ENCODE data around the gene OR14C36. TPM values are rescaled to one million over a fixed set of nuclear protein-coding genes. Genes with fewer than 3 reads are reported as not detected.
"Not testable (repeated sequence)": the region's sequence is repeated elsewhere in the genome, so short reads cannot be mapped to it uniquely, and the experiment has no call there.

Gene OR14C36
- total RNA-seq: not detected

GRCh38 chr1:248348475-248348874 lies at the start of gene OR14C36:
OR14C36 (plus strand) TSS chr1:248348775; CDS start chr1:248348775, 0 bp downstream.
- H3K27ac ChIP-seq: no peak within 1 kb of the TSS
- H3K36me3 ChIP-seq: no peaks in the 10 kb centered on the region
- H3K4me1 ChIP-seq (ENCODE audit: control insufficient read depth in 1 of 2, low read depth in 2 of 2): no peaks in the 10 kb centered on the region
- TF ChIP-seq CTCF (IDR thresholded peaks at IDR 0.05): no peak
- H3K9me3 ChIP-seq: no peaks in the 10 kb centered on the region
- no peak within 1 kb of the TSS for H3K4me3 ChIP-seq
- ATAC-seq (ENCODE audit: insufficient number of reproducible peaks, low FRiP score, low read depth) (no peak), DNase-seq (ENCODE audit: low spot score) (no peak)
- H3K27me3 ChIP-seq (replicated peaks; ENCODE audit: insufficient read depth): no peaks in the 10 kb centered on the region

- DNase-seq (ENCODE audit: low spot score) (no peak), ATAC-seq (ENCODE audit: insufficient number of reproducible peaks, low FRiP score, low read depth) (no peak)
- H3K27ac ChIP-seq: no peak within 1 kb of the TSS
- no peak for TF ChIP-seq CTCF (IDR thresholded peaks at IDR 0.05)
- no peaks in the 10 kb centered on the region for H3K36me3 ChIP-seq
- H3K4me1 ChIP-seq (ENCODE audit: control insufficient read depth in 1 of 2, low read depth in 2 of 2): no peaks in the 10 kb centered on the region
- no peaks in the 10 kb centered on the region for H3K27me3 ChIP-seq (replicated peaks; ENCODE audit: insufficient read depth)
- H3K9me3 ChIP-seq: no peaks in the 10 kb centered on the region
- H3K4me3 ChIP-seq: no peak within 1 kb of the TSS
These were observed 45.3 kb upstream of the OR14C36 start, which contains the start of gene OR2T12 for GRCh38 chr1:248303324-248303723. OR2T12 (minus strand) TSS chr1:248303424; CDS start chr1:248295578, 7,846 bp downstream.

- H3K4me3 ChIP-seq; H3K27ac ChIP-seq; H3K27me3 ChIP-seq (replicated peaks; ENCODE audit: insufficient read depth); DNase-seq (ENCODE audit: low spot score); H3K4me1 ChIP-seq (ENCODE audit: control insufficient read depth in 1 of 2, low read depth in 2 of 2); H3K9me3 ChIP-seq; H3K36me3 ChIP-seq; ATAC-seq (ENCODE audit: insufficient number of reproducible peaks, low FRiP score, low read depth): not testable (repeated sequence)
These were observed 42.9 kb upstream of the OR14C36 start for GRCh38 chr1:248305672-248306071.

- H3K4me1 ChIP-seq (ENCODE audit: control insufficient read depth in 1 of 2, low read depth in 2 of 2): no peaks in the 10 kb centered on the region
These were observed 42.5 kb upstream of the OR14C36 start for GRCh38 chr1:248306103-248306502.

GRCh38 chr1:248306740-248307139 lies 41.8 kb upstream of the OR14C36 start:
- DNase-seq (ENCODE audit: low spot score); H3K36me3 ChIP-seq; H3K27me3 ChIP-seq (replicated peaks; ENCODE audit: insufficient read depth); ATAC-seq (ENCODE audit: insufficient number of reproducible peaks, low FRiP score, low read depth); H3K9me3 ChIP-seq; H3K4me1 ChIP-seq (ENCODE audit: control insufficient read depth in 1 of 2, low read depth in 2 of 2); H3K4me3 ChIP-seq; H3K27ac ChIP-seq: not testable (repeated sequence)

More at GRCh38 chr1:248306103-248306502, 42.5 kb upstream of the OR14C36 start:
- H3K4me3 ChIP-seq: no peak overlapping the region
- no peak overlapping the region for H3K27ac ChIP-seq
- no peaks in the 10 kb centered on the region for H3K36me3 ChIP-seq
- H3K9me3 ChIP-seq: no peaks in the 10 kb centered on the region
- no peaks in the 10 kb centered on the region for H3K27me3 ChIP-seq (replicated peaks; ENCODE audit: insufficient read depth)
- no peak for ATAC-seq (ENCODE audit: insufficient number of reproducible peaks, low FRiP score, low read depth)
- TF ChIP-seq CTCF (IDR thresholded peaks at IDR 0.05): no peak
- DNase-seq (ENCODE audit: low spot score): no peak

- Histone ChIP-seq H3K27ac (no peak overlapping the region), H3K27me3 (replicated peaks; ENCODE audit: insufficient read depth) (no peaks in the 10 kb centered on the region), H3K4me3 (no peak overlapping the region), H3K4me1 (ENCODE audit: control insufficient read depth in 1 of 2, low read depth in 2 of 2) (no peaks in the 10 kb centered on the region), H3K9me3 (no peaks in the 10 kb centered on the region), H3K36me3 (no peaks in the 10 kb centered on the region)
- ATAC-seq (ENCODE audit: insufficient number of reproducible peaks, low FRiP score, low read depth): no peak
- no peak for DNase-seq (ENCODE audit: low spot score)
- no peak for TF ChIP-seq CTCF (IDR thresholded peaks at IDR 0.05)
These were observed 31.8 kb upstream of the OR14C36 start for GRCh38 chr1:248316796-248317195.

Measured in thoracic aorta (tissue), 2 donors.